K562 (cell line): Measurements from ENCODE around the gene CHRNA3. TPM values are rescaled to one million over a fixed set of nuclear protein-coding genes. Genes with fewer than 3 reads are reported as not detected.

Experiments used
- ATAC-seq: fragments of 200-7000 bp; cut with Tn5 transposase; 3 replicates; pipeline ENCODE4 v1.9.1; 2020; ENCODE audit warnings: moderate library complexity
- BruUV-seq: library from RNA; stranded (reverse); fragments of 400-500 nt; replicated peaks from 2 replicates; lab custom pipeline; 2021; lab: Mats Ljungman, UMichigan
- CTCF ChIA-PET: fragments of 300-600 bp; formaldehyde crosslinking; extraction: SDS; loops from one replicate; lab custom pipeline; 2021; ENCODE audit warnings: low intra/inter-chr PET ratio; lab: Yijun Ruan, JAX
- POLR2A ChIA-PET: fragments of 300-600, 350-650 bp; sonication (Branson Sonifier 250); formaldehyde crosslinking; extraction: SDS; loops from one replicate; lab custom pipeline; 2021; ENCODE audit warnings: antibody characterized with exemption, inconsistent platforms; lab: Yijun Ruan, JAX
- DNase-seq, 4 experiments: peaks; one replicate each; pipeline versions ENCODE4 v3.0.0 to v3.0.0-alpha.2; 2011 to 2018; ENCODE audit warnings: low spot score in 3 of 4, mixed read lengths in 3 of 4; ENCODE audit errors: extremely low read depth in 1 of 4
- FAIRE-seq: peaks from 2 replicates; lab custom pipeline; 2011; peaks lifted over from hg19 to GRCh38; lab: Jason Lieb, UNC
- H2AFZ ChIP-seq: 2 replicates; pipeline ENCODE4 v1.6.0; 2011; ENCODE audit warnings: low read depth, low read length, control low read depth, inconsistent platforms
- H3K27ac ChIP-seq: fragments of 200-600 bp; 3 replicates; pipeline ENCODE4 v1.8.0; 2011; ENCODE audit warnings: low read depth, mild to moderate bottlenecking, control low read depth, inconsistent platforms, low read length, moderate library complexity, mixed read lengths; ENCODE audit errors: extremely low read depth
- H3K27me3 ChIP-seq, 2 experiments: fragments of 300-600 bp in 1 of 2; 2 replicates in 1 of 2; 3 replicates in 1 of 2; pipeline versions ENCODE4 v1.6.0 to v1.8.0; 2011; ENCODE audit warnings: inconsistent platforms in 2 of 2, low read length in 2 of 2, mild to moderate bottlenecking in 1 of 2, mixed read lengths in 1 of 2, moderate library complexity in 1 of 2; ENCODE audit not compliant: control insufficient read depth in 2 of 2, insufficient read depth in 2 of 2
- H3K36me3 ChIP-seq: fragments of 300-600 bp; 3 replicates; pipeline ENCODE4 v1.8.0; 2011; ENCODE audit warnings: mild to moderate bottlenecking, low read length, inconsistent platforms; ENCODE audit not compliant: control insufficient read depth, insufficient read depth
- H3K4me1 ChIP-seq, 2 experiments: fragments of 200-600 bp in 1 of 2; replicated peaks in 1 of 2; 2 replicates in 1 of 2; 3 replicates in 1 of 2; pipeline versions ENCODE4 v1.5.1 to v1.8.0; 2011; ENCODE audit warnings: inconsistent platforms in 2 of 2, low read length in 2 of 2, mild to moderate bottlenecking in 1 of 2, mixed read lengths in 1 of 2, moderate library complexity in 1 of 2; ENCODE audit not compliant: control insufficient read depth in 2 of 2, insufficient read depth in 2 of 2
- H3K4me2 ChIP-seq: 2 replicates; pipeline ENCODE4 v1.6.1; 2011; ENCODE audit warnings: low read length, control low read depth, inconsistent platforms, mixed read lengths; ENCODE audit not compliant: insufficient read depth
- H3K4me3 ChIP-seq: fragments of 200-600 bp; sonication (generic), shearing (Covaris generic); 2 replicates; pipeline ENCODE4 v1.5.1; 2016; ENCODE audit warnings: control low read depth, inconsistent platforms
- H3K79me2 ChIP-seq: fragments of 200-600 bp; 3 replicates; pipeline ENCODE4 v1.8.0; 2011; ENCODE audit warnings: low read length, inconsistent platforms; ENCODE audit not compliant: control insufficient read depth, insufficient read depth
- H3K9ac ChIP-seq, 2 experiments: 2 replicates each; pipeline versions ENCODE4 v1.6.0 to v1.6.1; 2011; ENCODE audit warnings: low read depth in 2 of 2, low read length in 2 of 2, control low read depth in 1 of 2, inconsistent platforms in 1 of 2, mild to moderate bottlenecking in 1 of 2, mixed read lengths in 1 of 2; ENCODE audit not compliant: insufficient read depth in 1 of 2
- H3K9me1 ChIP-seq: one replicate; pipeline ENCODE4 v1.6.0; 2011; ENCODE audit warnings: inconsistent platforms, mild to moderate bottlenecking, low read length, moderate library complexity; ENCODE audit not compliant: control insufficient read depth, insufficient read depth
- H3K9me3 ChIP-seq: replicated peaks from 2 replicates; pipeline ENCODE4 v1.5.1; 2011; ENCODE audit warnings: low read depth, low read length, inconsistent platforms; ENCODE audit not compliant: control insufficient read depth, insufficient read depth
- H4K20me1 ChIP-seq: replicated peaks from 2 replicates; pipeline ENCODE4 v1.6.1; 2011; ENCODE audit warnings: low read length, inconsistent platforms, mixed read lengths; ENCODE audit not compliant: control insufficient read depth, insufficient read depth
- CHD1 ChIP-seq: fragments of 200-600 bp; sonication (generic); IDR thresholded peaks from one replicate; pipeline ENCODE4 v1.6.1; 2012; ENCODE audit warnings: mild to moderate bottlenecking, moderate library complexity, low read length, inconsistent platforms
- MTA1 ChIP-seq: fragments of 450-650 bp; IDR thresholded peaks from 2 replicates; pipeline ENCODE4 v1.6.1; 2017; ENCODE audit warnings: borderline replicate concordance
- POLR2AphosphoS5 ChIP-seq: IDR thresholded peaks from 2 replicates; pipeline ENCODE4 v1.6.1; 2011; ENCODE audit warnings: mild to moderate bottlenecking, low read depth, low read length, moderate library complexity; ENCODE audit not compliant: control insufficient read depth, insufficient read depth
- POLR2B ChIP-seq: fragments of 450-650 bp; IDR thresholded peaks from 2 replicates; pipeline ENCODE4 v1.6.1; 2018; ENCODE audit warnings: low read depth; ENCODE audit not compliant: partially characterized antibody
- U2AF1 ChIP-seq: fragments of 200-400 bp; formaldehyde crosslinking; optimal IDR thresholded peaks from 2 replicates; pipeline ENCODE3; 2017; ENCODE audit warnings: mild to moderate bottlenecking, low read depth, low read length, moderate library complexity
- ZNF445 ChIP-seq: fragments of 250-450 bp; sonication (Bioruptor Pico); IDR thresholded peaks from 2 replicates; pipeline ENCODE4 v1.4.0; 2020; ENCODE audit warnings: low read depth, mild to moderate bottlenecking, moderate library complexity
- WGBS: fragments of 100-300 bp; shearing (Covaris generic); methylation state at CpG from one replicate; pipeline ENCODE4 v1.1.6; 2016; ENCODE audit warnings: low coverage, mixed read lengths; ENCODE audit not compliant: insufficient coverage; ENCODE audit errors: missing lambda C conversion rate; 5-methylcytosine and 5-hydroxymethylcytosine counted together
- in situ Hi-C: fragments of 300-500 bp; cut with MboI; formaldehyde crosslinking; loops from 4 replicates; pipeline ENCODE4 v1.15.0; 2018; ENCODE audit warnings: inconsistent platforms, mixed read lengths
- intact Hi-C: fragments of 100-400 bp; cut with micrococcal nuclease; formaldehyde crosslinking; loops from 2 replicates; pipeline ENCODE4 v1.14.2; 2022
- polyA plus RNA-seq, 8 experiments: library from polyadenylated mRNA; depleted of rRNA in 4 of 8; stranded (reverse) in 5 of 8; unstranded in 3 of 8; fragments of >200 nt; fragmentation: Nextera tagmentation in 2 of 8; fragmentation: Illumina TruSeq in 1 of 8; extraction: Ambion mirVana in 2 of 8; extraction: Trizol in 1 of 8; gene quantifications; 2 replicates each; pipeline versions ENCODE4 v1.2.1 to v1.2.3, GENCODE V29; 2011 to 2014; ENCODE audit warnings: inconsistent platforms in 1 of 8, missing spikeins in 1 of 8
- total RNA-seq, 7 experiments: library from RNA; depleted of rRNA in 6 of 7; stranded (reverse); fragments of >200 nt in 6 of 7; fragmentation: Illumina TruSeq in 2 of 7; extraction: Trizol in 2 of 7; gene quantifications; 2 replicates each; pipeline versions ENCODE4 v1.2.1 to v1.2.3, GENCODE V29; 2011 to 2021; ENCODE audit warnings: low replicate concordance in 1 of 7
- TF ChIP-seq, protein P1 (sequence below), 2 experiments: fragments of 450-650 bp; IDR thresholded peaks; 2 replicates each; pipeline ENCODE4 v1.6.1; 2018; ENCODE audit warnings: mild to moderate bottlenecking in 2 of 2, low read depth in 1 of 2; ENCODE audit not compliant: partially characterized antibody in 2 of 2
- TF ChIP-seq, protein P2 (sequence below): fragments of 450-650 bp; IDR thresholded peaks from 2 replicates; pipeline ENCODE4 v1.7.1; 2018; ENCODE audit warnings: mild to moderate bottlenecking, low read depth; ENCODE audit not compliant: partially characterized antibody
- TF ChIP-seq, protein P3 (sequence below): sonication (generic); IDR thresholded peaks from 2 replicates; pipeline ENCODE4 v1.6.1; 2016

CHRNA3 gene
- total and polyA plus RNA-seq, 9 of the 15 experiments (the other 6 are each of a cell fraction or from before 2014, with no cell fraction given), result 0.01 TPM; not detected in 8

DNA sequence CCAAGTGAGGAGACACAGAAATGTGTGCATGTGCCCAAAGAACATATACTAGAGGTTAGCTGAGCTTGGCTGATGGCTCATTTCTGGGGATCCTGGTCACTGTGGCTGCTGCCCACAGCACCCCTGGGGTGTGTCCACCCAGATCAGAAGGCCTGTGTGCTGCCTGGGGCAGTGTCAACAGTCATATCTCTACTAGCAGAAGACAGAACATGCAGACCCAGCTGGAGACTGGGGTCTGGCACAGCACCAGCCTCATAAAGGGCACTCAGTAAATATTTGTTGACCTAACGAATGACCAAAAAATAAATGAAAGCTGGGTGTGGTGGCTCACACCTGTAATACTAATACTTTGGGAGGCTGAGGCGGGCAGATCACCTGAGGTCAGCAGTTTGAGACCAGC, 16.4 kb downstream of the CHRNA3 start (continued):
- TF ChIP-seq POLR2B, result no peak
- no peak for TF ChIP-seq CHD1

DNA sequence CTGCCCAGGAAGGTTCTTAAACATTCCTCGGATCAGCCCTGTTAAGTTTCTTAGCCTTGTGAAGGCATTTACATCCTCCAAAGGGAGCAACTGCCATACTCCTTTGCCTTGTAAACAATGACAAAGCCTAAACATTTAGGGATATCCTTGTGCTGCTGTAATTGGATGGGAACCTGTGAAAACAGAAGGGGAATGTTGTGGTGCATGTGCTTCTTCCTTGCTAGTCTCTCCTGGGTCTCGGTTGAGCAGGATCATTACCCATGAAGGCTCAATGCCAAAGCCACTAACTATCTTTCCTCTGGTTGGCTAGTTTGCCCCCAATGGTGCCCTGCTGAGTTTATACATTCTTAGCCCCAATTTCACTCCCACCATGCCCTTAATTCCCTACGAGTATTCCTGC, 17.3 kb downstream of the CHRNA3 start:
- no peaks in the 10 kb centered on the region for H3K9me3 ChIP-seq
- intact Hi-C loops (no loop called here), in situ Hi-C loops (no loop called here)
- H3K79me2 ChIP-seq, result no peaks in the 10 kb centered on the region
- H3K9me1 ChIP-seq, result no peaks in the 10 kb centered on the region
- no peak overlapping the region for H3K4me2 ChIP-seq
- CTCF ChIA-PET, result no interaction called here
- no peak for DNase-seq
- no peaks in the 10 kb centered on the region for H3K36me3 ChIP-seq
- no peak overlapping the region for H3K4me3 ChIP-seq
- H3K9ac ChIP-seq, result no peak overlapping the region
- no TSS peak for BruUV-seq
- H2AFZ ChIP-seq, result no peak overlapping the region
- H3K4me1 ChIP-seq, result no peaks in the 10 kb centered on the region; a peak in 1 of 5 replicates
- WGBS, result 0% methylated on average over 3 of the region's 3 CpGs
- no peak overlapping the region for H3K27ac ChIP-seq
- no peak for FAIRE-seq
- POLR2A ChIA-PET, result no interaction called here
- H4K20me1 ChIP-seq, result 0 out of 2 replicates have a peak, but pooled peaks cover 4% of the 10 kb centered on the region
- no peak for ATAC-seq
- H3K27me3 ChIP-seq, result peaks cover 19 to 41% of the 10 kb centered on the region in 2 experiments
- TF ChIP-seq U2AF1, result no peak
- no peak for TF ChIP-seq MTA1
- TF ChIP-seq, protein P1, sequence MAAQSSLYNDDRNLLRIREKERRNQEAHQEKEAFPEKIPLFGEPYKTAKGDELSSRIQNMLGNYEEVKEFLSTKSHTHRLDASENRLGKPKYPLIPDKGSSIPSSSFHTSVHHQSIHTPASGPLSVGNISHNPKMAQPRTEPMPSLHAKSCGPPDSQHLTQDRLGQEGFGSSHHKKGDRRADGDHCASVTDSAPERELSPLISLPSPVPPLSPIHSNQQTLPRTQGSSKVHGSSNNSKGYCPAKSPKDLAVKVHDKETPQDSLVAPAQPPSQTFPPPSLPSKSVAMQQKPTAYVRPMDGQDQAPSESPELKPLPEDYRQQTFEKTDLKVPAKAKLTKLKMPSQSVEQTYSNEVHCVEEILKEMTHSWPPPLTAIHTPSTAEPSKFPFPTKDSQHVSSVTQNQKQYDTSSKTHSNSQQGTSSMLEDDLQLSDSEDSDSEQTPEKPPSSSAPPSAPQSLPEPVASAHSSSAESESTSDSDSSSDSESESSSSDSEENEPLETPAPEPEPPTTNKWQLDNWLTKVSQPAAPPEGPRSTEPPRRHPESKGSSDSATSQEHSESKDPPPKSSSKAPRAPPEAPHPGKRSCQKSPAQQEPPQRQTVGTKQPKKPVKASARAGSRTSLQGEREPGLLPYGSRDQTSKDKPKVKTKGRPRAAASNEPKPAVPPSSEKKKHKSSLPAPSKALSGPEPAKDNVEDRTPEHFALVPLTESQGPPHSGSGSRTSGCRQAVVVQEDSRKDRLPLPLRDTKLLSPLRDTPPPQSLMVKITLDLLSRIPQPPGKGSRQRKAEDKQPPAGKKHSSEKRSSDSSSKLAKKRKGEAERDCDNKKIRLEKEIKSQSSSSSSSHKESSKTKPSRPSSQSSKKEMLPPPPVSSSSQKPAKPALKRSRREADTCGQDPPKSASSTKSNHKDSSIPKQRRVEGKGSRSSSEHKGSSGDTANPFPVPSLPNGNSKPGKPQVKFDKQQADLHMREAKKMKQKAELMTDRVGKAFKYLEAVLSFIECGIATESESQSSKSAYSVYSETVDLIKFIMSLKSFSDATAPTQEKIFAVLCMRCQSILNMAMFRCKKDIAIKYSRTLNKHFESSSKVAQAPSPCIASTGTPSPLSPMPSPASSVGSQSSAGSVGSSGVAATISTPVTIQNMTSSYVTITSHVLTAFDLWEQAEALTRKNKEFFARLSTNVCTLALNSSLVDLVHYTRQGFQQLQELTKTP (IDR thresholded peaks at IDR 0.05; ENCODE audit: low read depth in 1 of 2, partially characterized antibody in 2 of 2), result no peak
- no peak for TF ChIP-seq POLR2AphosphoS5
- TF ChIP-seq, protein P2, sequence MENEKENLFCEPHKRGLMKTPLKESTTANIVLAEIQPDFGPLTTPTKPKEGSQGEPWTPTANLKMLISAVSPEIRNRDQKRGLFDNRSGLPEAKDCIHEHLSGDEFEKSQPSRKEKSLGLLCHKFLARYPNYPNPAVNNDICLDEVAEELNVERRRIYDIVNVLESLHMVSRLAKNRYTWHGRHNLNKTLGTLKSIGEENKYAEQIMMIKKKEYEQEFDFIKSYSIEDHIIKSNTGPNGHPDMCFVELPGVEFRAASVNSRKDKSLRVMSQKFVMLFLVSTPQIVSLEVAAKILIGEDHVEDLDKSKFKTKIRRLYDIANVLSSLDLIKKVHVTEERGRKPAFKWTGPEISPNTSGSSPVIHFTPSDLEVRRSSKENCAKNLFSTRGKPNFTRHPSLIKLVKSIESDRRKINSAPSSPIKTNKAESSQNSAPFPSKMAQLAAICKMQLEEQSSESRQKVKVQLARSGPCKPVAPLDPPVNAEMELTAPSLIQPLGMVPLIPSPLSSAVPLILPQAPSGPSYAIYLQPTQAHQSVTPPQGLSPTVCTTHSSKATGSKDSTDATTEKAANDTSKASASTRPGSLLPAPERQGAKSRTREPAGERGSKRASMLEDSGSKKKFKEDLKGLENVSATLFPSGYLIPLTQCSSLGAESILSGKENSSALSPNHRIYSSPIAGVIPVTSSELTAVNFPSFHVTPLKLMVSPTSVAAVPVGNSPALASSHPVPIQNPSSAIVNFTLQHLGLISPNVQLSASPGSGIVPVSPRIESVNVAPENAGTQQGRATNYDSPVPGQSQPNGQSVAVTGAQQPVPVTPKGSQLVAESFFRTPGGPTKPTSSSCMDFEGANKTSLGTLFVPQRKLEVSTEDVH, result no peak
- TF ChIP-seq, protein P3, sequence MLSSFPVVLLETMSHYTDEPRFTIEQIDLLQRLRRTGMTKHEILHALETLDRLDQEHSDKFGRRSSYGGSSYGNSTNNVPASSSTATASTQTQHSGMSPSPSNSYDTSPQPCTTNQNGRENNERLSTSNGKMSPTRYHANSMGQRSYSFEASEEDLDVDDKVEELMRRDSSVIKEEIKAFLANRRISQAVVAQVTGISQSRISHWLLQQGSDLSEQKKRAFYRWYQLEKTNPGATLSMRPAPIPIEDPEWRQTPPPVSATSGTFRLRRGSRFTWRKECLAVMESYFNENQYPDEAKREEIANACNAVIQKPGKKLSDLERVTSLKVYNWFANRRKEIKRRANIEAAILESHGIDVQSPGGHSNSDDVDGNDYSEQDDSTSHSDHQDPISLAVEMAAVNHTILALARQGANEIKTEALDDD, result no peak
- no peak for TF ChIP-seq ZNF445 (CRISPR knock-in tag)
